Measurements from ENCODE around the gene SMARCAL1. TPM values are rescaled to one million over a fixed set of nuclear protein-coding genes. Genes with fewer than 3 reads are reported as not detected.

SMARCAL1 gene
- total RNA-seq, 3 donors from 2014 or later: 16.4 to 20.0 (median 17.8) TPM

DNA sequence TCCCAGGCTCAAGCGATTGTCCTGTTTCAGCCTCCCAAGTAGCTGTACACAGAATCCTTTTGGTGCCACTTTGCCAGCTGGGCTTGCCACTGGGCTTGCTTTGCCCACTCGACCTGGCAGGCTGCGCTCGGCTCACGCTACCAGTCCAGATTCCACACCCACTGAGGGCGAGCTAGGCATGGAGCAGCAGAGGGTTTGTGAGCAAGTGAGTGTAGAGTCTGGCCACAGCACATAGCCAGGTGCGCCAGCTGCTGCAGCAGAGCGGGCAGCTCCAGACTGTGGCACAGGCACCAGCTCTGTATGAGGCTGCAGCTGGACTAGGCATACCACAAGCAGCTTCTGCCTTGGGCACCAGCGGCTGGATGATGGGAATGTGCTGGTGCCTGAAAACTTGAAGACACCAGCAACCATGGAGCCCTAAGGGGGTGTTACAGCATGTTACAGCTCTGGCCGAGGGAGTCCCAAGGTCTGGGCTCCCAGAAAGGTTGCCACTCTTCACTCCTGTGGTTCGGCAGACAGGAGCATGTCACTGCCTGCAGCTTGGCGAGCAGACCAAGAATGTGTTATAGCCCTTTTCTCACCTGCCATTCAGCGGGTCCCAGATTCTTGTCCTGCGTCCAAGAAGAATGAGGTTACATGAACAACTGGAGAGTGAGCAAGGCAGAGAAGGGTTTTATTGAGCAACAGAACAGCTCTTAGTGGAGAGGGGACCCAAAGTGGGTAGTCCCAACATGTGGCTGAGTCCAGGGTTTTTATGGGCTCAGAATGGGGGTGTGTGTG is 12.9 kb downstream of the SMARCAL1 start:
- Histone ChIP-seq H3K4me1 (ENCODE audit: low read depth) (no peaks in the 10 kb centered on the region), H3K9me3 (no peaks in the 10 kb centered on the region), H3K4me3 (no peak overlapping the region), H3K36me3 (ENCODE audit: low read depth) (no peaks in the 10 kb centered on the region)
- intact Hi-C loops (cut with DNase I, micrococcal nuclease): no loop called here
- ATAC-seq (no peak), DNase-seq (no peak)
- TF ChIP-seq, protein P1, sequence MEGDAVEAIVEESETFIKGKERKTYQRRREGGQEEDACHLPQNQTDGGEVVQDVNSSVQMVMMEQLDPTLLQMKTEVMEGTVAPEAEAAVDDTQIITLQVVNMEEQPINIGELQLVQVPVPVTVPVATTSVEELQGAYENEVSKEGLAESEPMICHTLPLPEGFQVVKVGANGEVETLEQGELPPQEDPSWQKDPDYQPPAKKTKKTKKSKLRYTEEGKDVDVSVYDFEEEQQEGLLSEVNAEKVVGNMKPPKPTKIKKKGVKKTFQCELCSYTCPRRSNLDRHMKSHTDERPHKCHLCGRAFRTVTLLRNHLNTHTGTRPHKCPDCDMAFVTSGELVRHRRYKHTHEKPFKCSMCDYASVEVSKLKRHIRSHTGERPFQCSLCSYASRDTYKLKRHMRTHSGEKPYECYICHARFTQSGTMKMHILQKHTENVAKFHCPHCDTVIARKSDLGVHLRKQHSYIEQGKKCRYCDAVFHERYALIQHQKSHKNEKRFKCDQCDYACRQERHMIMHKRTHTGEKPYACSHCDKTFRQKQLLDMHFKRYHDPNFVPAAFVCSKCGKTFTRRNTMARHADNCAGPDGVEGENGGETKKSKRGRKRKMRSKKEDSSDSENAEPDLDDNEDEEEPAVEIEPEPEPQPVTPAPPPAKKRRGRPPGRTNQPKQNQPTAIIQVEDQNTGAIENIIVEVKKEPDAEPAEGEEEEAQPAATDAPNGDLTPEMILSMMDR (IDR thresholded peaks at IDR 0.05): no peak

DNA sequence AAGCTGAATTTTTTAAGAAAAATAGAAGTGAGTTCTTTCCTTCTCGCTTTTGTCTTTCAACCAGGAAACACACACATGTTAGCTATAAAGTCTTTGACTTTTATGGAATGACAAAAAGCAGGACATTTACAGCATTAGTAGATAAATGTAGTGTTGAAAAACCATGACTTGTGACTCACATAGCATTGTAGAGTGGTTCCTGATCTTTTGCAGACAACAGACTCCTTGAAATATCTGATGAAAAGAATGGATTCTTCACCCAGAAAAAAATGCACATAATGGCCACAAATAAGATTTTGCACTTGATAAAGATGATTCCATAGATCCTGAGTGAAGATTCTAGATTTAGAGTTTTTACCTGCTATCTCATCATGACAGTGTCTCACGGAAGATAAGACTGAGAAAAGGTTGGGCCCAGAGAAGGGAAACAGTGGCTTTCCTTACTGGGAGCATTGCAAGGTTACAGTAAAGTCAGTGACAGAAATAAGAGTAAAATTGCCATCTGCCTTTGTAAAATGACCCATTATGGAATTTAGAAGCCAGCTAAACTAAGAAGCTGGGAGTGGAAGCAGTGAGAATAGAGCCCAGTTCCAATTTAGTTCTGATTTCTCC is 14.0 kb downstream of the SMARCAL1 start:
- Histone ChIP-seq H3K4me1 (ENCODE audit: low read depth) (no peaks in the 10 kb centered on the region), H3K4me3 (no peak overlapping the region), H3K9me3 (no peaks in the 10 kb centered on the region), H3K36me3 (ENCODE audit: low read depth) (no peaks in the 10 kb centered on the region)
- TF ChIP-seq, protein P1 (IDR thresholded peaks at IDR 0.05): no peak
- intact Hi-C loops (cut with DNase I, micrococcal nuclease): no loop called here
- DNase-seq: no peak
- no peak for ATAC-seq

DNA sequence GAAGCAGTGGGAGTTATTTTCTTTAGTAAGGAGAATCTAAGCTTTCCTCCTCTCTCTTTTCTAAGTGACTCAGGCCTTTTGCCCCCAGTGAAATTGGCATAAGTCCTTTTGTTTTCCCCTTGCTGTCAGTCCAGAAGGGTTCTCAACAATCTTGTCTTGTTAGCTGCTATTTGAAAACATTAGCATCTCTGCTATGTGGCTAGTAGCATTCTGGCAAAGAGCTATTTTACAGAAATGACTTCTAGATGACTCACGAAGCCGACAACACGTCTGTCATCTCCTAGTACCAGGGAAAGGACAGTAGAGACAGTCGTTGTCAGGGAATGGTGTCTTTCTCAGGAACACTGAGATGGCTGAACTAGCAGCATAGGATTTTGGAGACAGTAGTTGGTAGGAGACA is 14.7 kb downstream of the SMARCAL1 start:
- no peaks in the 10 kb centered on the region for H3K9me3 ChIP-seq
- no peak overlapping the region for H3K4me3 ChIP-seq
- intact Hi-C loops (cut with DNase I, micrococcal nuclease): no loop called here
- H3K4me1 ChIP-seq (ENCODE audit: low read depth): no peaks in the 10 kb centered on the region
- TF ChIP-seq, protein P1 (IDR thresholded peaks at IDR 0.05): no peak
- ATAC-seq: no peak
- no peaks in the 10 kb centered on the region for H3K36me3 ChIP-seq (ENCODE audit: low read depth)
- no peak for DNase-seq

DNA sequence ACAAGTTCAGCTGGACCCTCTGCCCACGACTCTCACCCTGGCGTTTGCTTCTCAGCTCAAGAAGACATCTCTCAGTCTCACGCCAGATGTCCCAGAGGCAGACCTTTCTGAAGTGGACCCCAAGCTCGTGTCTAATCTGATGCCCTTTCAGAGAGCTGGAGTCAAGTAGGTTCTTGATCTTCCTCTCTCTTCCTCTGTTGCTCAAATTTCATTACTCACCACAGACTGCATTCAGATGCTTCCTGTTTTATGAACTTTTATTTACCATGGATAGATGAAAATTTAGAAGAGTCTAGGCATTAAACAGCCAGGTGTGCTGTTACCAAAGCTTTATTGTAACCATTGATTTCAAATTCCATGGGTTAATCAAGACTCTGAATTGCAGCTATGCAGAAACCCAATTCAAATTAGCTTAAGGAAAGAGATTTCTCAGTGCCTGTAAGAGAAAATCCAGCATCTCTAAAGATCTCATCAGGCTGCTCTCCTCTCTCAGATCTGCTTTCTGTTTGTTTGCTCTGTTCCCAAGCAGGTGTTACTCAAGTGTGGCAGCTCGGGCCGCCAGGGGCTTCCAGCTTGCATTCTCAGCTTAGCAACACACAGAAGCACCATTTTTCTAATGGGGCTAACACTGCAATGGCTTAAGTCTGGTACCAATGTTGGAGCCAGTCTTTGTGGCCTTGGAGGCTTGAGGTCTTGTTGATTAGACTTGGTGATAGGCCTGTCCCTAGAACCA is 16.5 kb downstream of the SMARCAL1 start:
- Histone ChIP-seq H3K4me3 (no peak overlapping the region), H3K4me1 (ENCODE audit: low read depth) (no peaks in the 10 kb centered on the region), H3K9me3 (no peaks in the 10 kb centered on the region), H3K36me3 (ENCODE audit: low read depth) (no peaks in the 10 kb centered on the region)
- intact Hi-C loops (cut with DNase I, micrococcal nuclease): no loop called here
- TF ChIP-seq, protein P1 (IDR thresholded peaks at IDR 0.05): no peak
- no peak for DNase-seq
- no peak for ATAC-seq

DNA sequence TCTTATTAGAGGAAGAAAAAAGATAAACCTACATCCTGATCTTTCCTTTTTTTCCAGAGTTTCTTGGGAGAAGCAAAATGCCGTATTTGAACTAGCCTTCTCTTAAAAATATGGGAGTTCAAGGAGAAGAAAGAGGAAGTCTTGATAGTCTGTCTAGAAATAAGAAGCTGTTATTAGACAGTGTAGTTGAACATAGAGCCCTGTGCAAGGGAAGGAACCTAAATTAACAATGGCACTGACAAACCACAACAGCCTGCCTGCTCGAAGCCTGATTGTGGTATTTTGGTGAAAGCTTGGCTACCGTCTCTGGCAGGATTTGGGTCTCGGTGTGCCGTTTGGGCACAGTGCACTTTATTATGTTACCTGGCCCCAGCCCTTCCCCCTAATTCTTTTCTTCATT is 17.1 kb downstream of the SMARCAL1 start:
- intact Hi-C loops (cut with DNase I, micrococcal nuclease): no loop called here
- Histone ChIP-seq H3K9me3 (no peaks in the 10 kb centered on the region), H3K36me3 (ENCODE audit: low read depth) (no peaks in the 10 kb centered on the region), H3K4me3 (no peak overlapping the region), H3K4me1 (ENCODE audit: low read depth) (no peaks in the 10 kb centered on the region)
- ATAC-seq (no peak), DNase-seq (no peak)
- TF ChIP-seq, protein P1 (IDR thresholded peaks at IDR 0.05): no peak
